ENCODE measurements around the gene SDE2. TPM values are rescaled to one million over a fixed set of nuclear protein-coding genes. Genes with fewer than 3 reads are reported as not detected.
"Not testable (repeated sequence)": the region's sequence is repeated elsewhere in the genome, so short reads cannot be mapped to it uniquely, and the experiment has no call there.

The SDE2 gene
- total RNA-seq, 1 donor from 2014 or later, result 22.3 TPM

DNA sequence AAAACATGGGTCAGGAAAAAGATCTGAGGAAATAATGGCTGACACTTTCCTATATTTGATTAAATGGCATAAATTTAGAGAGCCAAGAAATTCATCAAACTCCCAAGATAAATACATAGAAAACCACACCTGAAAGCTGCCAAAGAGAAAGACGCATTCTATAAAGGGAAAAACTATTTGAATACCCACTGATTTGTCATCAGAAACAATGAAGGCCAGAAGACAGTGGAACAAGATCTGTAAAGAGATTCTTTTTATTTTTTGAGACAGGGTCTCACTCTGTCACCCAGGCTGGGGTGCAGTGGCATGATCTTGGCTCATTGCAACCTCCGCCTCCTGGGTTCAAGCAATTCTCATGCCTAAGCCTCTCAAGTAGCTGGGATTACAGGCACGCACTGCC lies 17.4 kb downstream of the SDE2 start:
- peaks cover 4% of the 10 kb centered on the region for H3K4me1 Mint-ChIP-seq (ENCODE audit: low read depth)
- H3K36me3 Mint-ChIP-seq (ENCODE audit: low read depth), result peaks cover 73% of the 10 kb centered on the region
- no peak overlapping the region for H3K27ac Mint-ChIP-seq
- no peaks in the 10 kb centered on the region for H3K27me3 Mint-ChIP-seq (ENCODE audit: low read depth)
- no peak overlapping the region for H3K4me3 Mint-ChIP-seq (ENCODE audit: low read depth)
- DNase-seq (ENCODE audit: low spot score), result no peak
- intact Hi-C loops (cut with micrococcal nuclease), result no loop called here
- peaks cover 8% of the 10 kb centered on the region for H3K9me3 Mint-ChIP-seq

DNA sequence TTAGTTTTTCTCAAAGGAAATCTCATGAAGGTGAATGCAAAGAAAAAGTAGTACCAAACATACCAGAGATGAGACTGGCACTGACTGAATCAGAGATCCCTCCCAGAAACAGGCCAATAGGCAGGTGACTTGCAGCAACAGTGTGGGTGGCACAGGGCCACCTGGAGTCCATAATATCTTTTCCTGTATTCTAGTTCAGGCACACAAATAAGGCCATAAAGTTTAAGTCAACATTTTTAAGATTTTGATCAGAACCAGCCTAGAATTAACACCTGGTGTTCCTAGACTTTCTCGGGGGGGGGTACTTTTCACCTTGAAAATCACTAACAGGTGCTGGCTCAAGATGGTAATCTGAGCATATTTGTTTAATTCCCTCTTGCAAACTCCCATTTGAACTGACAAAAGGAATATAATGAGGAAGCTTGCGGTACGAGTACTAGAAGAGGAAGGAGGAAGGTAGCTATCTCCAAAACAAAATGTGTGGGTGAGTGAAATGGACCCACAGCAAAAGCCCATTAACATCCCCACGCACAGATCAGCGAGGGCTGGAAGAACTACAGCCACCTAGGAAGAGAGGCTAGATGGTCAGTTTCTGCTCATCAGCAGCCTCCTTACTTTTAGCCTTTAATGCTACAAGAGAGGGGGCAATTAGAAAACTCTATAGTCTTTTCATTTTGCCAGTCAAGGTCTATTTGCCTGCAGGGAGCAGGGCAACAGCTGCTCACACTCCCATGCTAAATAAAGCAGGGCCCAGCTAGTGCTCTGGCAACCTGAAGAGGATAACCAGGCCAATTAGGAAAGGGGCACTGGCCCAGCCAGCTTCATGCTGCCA lies 18.9 kb downstream of the SDE2 start:
- Mint-ChIP-seq H3K9me3 (peaks cover 8% of the 10 kb centered on the region), H3K27me3 (ENCODE audit: low read depth) (no peaks in the 10 kb centered on the region), H3K27ac (no peak overlapping the region), H3K36me3 (ENCODE audit: low read depth) (peaks cover 60% of the 10 kb centered on the region), H3K4me1 (ENCODE audit: low read depth) (peaks cover 6% of the 10 kb centered on the region), H3K4me3 (ENCODE audit: low read depth) (no peak overlapping the region)
- no peak for DNase-seq (ENCODE audit: low spot score)
- intact Hi-C loops (cut with micrococcal nuclease), result no loop called here

DNA sequence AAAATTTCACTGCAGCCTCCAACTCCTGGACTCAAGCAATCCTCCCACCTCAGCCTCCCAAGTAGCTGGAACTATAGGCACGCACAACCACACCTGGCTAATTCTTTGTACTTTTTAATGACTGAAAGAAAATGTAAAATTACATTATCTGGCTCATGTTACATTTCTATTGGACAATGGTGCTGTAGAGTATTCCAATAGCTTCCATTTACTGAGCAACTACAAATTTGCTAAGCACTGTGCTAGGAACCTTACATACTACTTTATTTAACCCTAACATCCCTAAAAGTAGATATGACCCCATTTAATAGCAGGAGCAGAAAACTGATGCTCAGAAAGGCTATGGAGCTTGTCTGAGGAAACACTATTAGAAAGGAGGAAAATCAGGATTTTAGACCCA lies 19.7 kb downstream of the SDE2 start:
- H3K4me3 Mint-ChIP-seq (ENCODE audit: low read depth), result no peak overlapping the region
- peaks cover 6% of the 10 kb centered on the region for H3K4me1 Mint-ChIP-seq (ENCODE audit: low read depth)
- intact Hi-C loops (cut with micrococcal nuclease), result loop anchor here (5.0 kb wide), 2 partner anchors 202 to 662 kb away; partner anchors contain the start of gene SRP9
- no peak for DNase-seq (ENCODE audit: low spot score)
- H3K27ac Mint-ChIP-seq, result no peak overlapping the region
- H3K27me3 Mint-ChIP-seq (ENCODE audit: low read depth), result no peaks in the 10 kb centered on the region
- peaks cover 55% of the 10 kb centered on the region for H3K36me3 Mint-ChIP-seq (ENCODE audit: low read depth)
- peaks cover 8% of the 10 kb centered on the region for H3K9me3 Mint-ChIP-seq

DNA sequence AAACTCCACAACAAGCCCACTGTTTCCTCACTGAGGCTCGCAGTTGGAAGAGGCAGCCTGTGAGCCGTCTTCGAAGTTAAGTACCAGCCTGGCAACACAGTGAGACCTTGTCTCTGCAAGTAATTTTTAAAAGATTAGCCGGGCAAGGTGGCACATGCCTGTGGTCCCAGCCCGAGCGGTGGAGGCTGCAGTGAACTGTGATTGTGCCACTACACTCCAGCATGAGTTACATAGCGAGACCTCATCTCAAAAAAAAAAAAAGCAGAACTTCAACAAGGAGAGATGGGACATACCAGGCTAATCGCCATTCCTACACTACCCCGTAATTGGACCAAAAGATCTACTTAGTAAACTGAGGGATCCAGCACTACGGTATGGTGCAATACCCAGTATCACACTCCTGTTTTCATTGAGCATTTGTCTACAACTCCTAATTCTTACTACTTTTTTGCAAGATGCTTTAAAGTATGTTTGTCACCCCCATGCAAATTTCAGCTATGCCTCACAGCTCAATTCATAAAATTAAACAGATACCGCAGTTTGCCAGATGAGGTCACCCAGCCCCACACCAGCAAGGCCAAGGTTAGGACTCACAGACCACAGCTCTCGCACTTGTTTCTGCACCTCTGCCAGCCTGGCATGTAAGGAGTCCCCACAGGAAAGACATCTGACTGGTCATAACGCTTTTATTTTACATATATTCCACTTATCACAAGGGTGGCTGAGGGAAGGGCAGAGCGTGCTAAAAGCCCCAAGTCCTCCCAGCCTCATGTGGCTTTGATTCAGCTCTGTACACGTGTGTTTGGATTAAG lies 21.0 kb downstream of the SDE2 start:
- peaks cover 8% of the 10 kb centered on the region for H3K9me3 Mint-ChIP-seq
- H3K4me1 Mint-ChIP-seq (ENCODE audit: low read depth), result peaks cover 4% of the 10 kb centered on the region
- no peak overlapping the region for H3K4me3 Mint-ChIP-seq (ENCODE audit: low read depth)
- peaks cover 47% of the 10 kb centered on the region for H3K36me3 Mint-ChIP-seq (ENCODE audit: low read depth)
- intact Hi-C loops (cut with micrococcal nuclease), result loop anchor here (5.0 kb wide), 2 partner anchors 201 to 661 kb away; partner anchors contain the start of gene SRP9
- no peak for DNase-seq (ENCODE audit: low spot score)
- H3K27me3 Mint-ChIP-seq (ENCODE audit: low read depth), result no peaks in the 10 kb centered on the region
- H3K27ac Mint-ChIP-seq, result no peak overlapping the region

DNA sequence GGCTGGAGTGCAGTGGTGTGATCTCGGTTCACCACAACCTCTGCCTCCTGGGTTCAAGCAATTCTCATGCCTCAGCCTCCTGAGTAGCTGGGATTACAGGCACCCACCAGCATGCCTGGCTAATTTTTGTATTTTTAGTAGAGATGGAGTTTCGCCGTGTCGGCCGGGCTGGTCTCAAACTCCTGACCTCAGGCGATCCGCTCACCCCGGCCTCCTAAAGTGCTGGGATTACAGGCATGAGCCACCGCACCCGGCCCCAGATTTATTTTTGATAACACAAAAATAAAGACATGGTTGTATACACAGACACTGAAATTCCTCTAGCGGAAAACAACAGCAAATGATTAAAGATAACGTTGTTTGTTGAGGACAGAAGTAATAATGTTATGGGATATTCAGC lies 24.0 kb downstream of the SDE2 start:
- not testable (repeated sequence) for H3K9me3 Mint-ChIP-seq; H3K27me3 Mint-ChIP-seq (ENCODE audit: low read depth); DNase-seq (ENCODE audit: low spot score); H3K4me3 Mint-ChIP-seq (ENCODE audit: low read depth); H3K27ac Mint-ChIP-seq; H3K4me1 Mint-ChIP-seq (ENCODE audit: low read depth)
- intact Hi-C loops (cut with micrococcal nuclease), result loop anchor here (5.0 kb wide), 2 partner anchors 198 to 658 kb away; partner anchors contain the start of gene SRP9
- peaks cover 19% of the 10 kb centered on the region for H3K36me3 Mint-ChIP-seq (ENCODE audit: low read depth)

DNA sequence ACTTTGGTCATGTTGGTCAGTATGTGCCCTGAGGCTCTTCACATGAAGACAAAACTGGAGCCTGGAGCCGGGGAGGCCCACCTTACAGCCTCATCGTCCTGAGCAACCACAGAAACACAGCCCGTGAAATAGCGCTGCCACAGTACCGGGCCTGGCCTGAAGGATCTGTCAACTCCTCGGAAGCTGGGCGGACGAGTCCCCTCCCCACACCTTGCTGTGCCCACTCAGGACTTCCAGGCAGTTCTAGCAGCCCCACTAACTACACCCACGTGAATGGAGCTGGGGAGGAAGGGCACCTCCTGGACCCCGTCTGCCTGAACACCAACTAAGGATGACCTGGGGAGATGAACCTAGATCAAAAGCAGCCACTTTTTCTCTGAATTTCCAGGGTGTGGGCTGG lies 24.7 kb downstream of the SDE2 start:
- Mint-ChIP-seq H3K27ac (no peak overlapping the region), H3K36me3 (ENCODE audit: low read depth) (peaks cover 12% of the 10 kb centered on the region), H3K27me3 (ENCODE audit: low read depth) (no peaks in the 10 kb centered on the region), H3K9me3 (no peaks in the 10 kb centered on the region), H3K4me3 (ENCODE audit: low read depth) (no peak overlapping the region), H3K4me1 (ENCODE audit: low read depth) (peaks cover 4% of the 10 kb centered on the region)
- intact Hi-C loops (cut with micrococcal nuclease), result loop anchor here (5.0 kb wide), 1 partner anchor 422 kb away; no protein-coding TSS in a partner anchor
- DNase-seq (ENCODE audit: low spot score), result no peak

DNA sequence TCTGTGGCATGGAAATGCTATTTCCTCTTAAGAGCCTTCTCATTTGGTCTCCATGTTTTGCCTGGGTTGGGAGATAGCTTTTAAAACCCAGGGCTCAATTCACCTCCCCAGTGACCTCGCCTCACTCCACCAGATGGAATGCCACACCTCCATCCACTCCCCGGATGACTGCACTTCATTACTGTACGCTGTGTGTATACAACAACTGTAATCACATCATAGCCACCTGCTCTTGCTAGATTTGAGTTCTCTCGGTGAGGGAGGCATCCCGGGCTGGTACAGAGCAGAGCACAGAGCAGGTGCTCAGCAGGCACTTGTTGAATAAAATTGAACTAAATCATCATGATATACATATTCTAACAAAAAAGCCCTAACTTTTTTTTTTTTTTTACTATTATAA lies 26.0 kb downstream of the SDE2 start:
- H3K27ac Mint-ChIP-seq, result no peak overlapping the region
- no peaks in the 10 kb centered on the region for H3K27me3 Mint-ChIP-seq (ENCODE audit: low read depth)
- no peak overlapping the region for H3K4me3 Mint-ChIP-seq (ENCODE audit: low read depth)
- H3K9me3 Mint-ChIP-seq, result no peaks in the 10 kb centered on the region
- intact Hi-C loops (cut with micrococcal nuclease), result loop anchor here (5.0 kb wide), 1 partner anchor 421 kb away; no protein-coding TSS in a partner anchor
- peaks cover 4% of the 10 kb centered on the region for H3K4me1 Mint-ChIP-seq (ENCODE audit: low read depth)
- no peak for DNase-seq (ENCODE audit: low spot score)
- peaks cover 5% of the 10 kb centered on the region for H3K36me3 Mint-ChIP-seq (ENCODE audit: low read depth)

DNA sequence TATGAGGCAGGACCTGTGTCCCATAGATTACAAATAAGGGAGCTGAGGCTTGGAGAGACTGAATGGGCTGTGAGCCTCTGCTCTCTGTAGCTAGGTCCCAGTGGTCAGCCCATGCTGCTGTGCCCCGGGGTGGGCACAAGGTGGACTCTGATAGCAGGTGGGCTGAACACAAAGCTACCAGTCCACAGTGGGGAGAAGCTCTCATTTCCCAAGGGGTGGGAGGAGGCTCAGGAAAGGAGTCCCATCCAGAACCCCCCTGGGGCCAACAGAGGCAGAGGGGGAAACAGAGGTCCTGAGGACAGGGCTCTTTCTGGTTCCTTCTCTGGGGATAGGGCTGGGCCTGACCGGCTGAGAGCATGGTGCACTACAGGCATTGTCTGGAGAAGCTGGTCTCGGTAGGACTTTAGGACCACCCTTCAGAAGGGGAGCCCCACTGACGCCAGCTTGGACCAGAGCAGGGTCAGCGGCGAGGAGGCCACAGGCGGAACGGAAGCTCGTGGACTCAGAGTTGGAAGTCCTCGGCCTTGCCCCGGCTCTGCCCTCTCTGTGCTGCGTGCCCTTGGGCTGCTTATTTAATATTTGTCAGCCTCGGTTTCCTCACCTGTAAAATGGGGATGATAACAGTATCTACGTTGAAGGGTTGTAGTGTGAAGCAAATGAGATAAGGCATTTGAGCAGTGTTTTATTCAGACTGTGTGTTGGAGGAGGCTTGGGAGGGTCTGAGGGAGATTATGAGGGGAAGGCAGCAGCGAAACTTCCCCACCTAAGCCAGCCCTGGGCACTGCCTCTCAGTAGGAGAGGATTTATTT lies 26.6 kb downstream of the SDE2 start:
- Mint-ChIP-seq H3K9me3 (no peaks in the 10 kb centered on the region), H3K27me3 (ENCODE audit: low read depth) (no peaks in the 10 kb centered on the region), H3K4me3 (ENCODE audit: low read depth) (no peak overlapping the region), H3K27ac (no peak overlapping the region), H3K36me3 (ENCODE audit: low read depth) (peaks cover 4% of the 10 kb centered on the region), H3K4me1 (ENCODE audit: low read depth) (peaks cover 4% of the 10 kb centered on the region)
- no peak for DNase-seq (ENCODE audit: low spot score)
- intact Hi-C loops (cut with micrococcal nuclease), result loop anchor here (5.0 kb wide), 1 partner anchor 420 kb away; no protein-coding TSS in a partner anchor

DNA sequence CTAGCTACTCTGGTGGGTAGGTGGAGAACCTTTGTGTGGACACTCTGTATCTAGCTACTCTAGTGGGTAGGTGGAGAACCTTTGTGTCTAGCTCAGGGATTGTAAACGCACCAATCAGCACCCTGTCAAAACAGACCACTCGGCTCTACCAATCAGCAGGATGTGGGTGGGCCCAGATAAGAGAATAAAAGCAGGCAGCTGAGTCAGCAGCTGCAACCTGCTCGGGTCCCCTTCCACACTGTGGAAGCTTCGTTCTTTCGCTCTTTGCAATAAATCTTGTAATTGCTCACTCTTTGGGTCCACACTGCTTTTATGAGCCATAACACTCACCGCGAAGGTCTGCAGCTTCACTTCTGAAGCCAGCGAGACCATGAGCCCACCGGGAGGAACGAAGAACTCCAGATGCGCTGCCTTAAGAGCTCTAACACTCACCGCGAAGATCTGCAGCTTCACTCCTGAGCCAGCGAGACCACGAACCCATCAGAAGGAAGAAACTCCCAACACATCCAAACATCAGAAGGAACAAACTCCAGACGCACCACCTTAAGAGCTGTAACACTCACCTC lies 28.5 kb downstream of the SDE2 start:
- not testable (repeated sequence) for H3K27ac Mint-ChIP-seq; H3K27me3 Mint-ChIP-seq (ENCODE audit: low read depth); H3K4me1 Mint-ChIP-seq (ENCODE audit: low read depth); H3K9me3 Mint-ChIP-seq; H3K36me3 Mint-ChIP-seq (ENCODE audit: low read depth); H3K4me3 Mint-ChIP-seq (ENCODE audit: low read depth); DNase-seq (ENCODE audit: low spot score)
- intact Hi-C loops (cut with micrococcal nuclease), result loop anchor here (5.0 kb wide), 1 partner anchor 418 kb away; no protein-coding TSS in a partner anchor

DNA sequence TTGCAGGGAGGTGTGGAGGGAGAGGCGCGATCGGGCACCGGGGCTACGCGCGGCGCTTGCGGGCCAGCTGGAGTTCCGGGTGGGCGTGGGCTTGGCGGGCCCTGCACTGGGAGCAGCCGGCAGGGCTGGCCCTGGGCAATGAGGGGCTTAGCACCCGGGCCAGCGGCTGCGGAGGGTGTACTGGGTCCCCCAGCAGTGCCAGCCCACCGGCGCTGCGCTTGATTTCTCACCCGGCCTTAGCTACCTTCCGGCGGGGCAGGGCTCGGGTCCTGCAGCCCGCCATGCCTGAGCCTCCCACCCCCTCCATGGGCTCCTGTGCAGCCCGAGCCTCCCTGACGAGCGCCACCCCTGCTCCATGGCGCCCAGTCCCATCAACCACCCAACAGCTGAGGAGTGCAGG lies 29.4 kb downstream of the SDE2 start:
- not testable (repeated sequence) for H3K27me3 Mint-ChIP-seq (ENCODE audit: low read depth); DNase-seq (ENCODE audit: low spot score); H3K9me3 Mint-ChIP-seq; H3K36me3 Mint-ChIP-seq (ENCODE audit: low read depth); H3K4me3 Mint-ChIP-seq (ENCODE audit: low read depth); H3K27ac Mint-ChIP-seq; H3K4me1 Mint-ChIP-seq (ENCODE audit: low read depth)
- intact Hi-C loops (cut with micrococcal nuclease), result loop anchor here (5.0 kb wide), 1 partner anchor 417 kb away; no protein-coding TSS in a partner anchor

DNA sequence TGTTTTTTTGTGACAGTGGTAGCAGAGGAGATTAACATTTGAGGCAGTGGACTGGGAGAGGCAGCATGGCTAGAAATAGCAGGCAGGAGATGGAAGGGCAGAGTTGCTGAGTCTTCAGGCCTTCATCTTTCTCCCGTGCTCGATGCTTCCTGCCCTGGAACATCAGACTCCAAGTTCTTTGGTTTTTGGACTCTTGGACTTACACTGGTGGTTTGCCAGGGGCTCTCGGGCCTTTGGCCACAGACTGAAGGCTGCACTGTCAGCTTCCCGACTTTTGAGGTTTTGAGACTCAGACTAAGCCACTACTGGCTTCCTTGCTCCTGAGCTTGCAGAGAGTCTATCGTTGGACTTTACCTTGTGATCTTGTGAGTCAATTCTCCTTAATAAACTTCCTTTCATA lies 33.9 kb downstream of the SDE2 start:
- intact Hi-C loops (cut with micrococcal nuclease), result no loop called here
- peaks cover 10% of the 10 kb centered on the region for H3K27me3 Mint-ChIP-seq (ENCODE audit: low read depth)
- H3K4me3 Mint-ChIP-seq (ENCODE audit: low read depth), result no peak overlapping the region
- DNase-seq (ENCODE audit: low spot score), result no peak
- H3K9me3 Mint-ChIP-seq, result no peaks in the 10 kb centered on the region
- no peak overlapping the region for H3K27ac Mint-ChIP-seq
- H3K36me3 Mint-ChIP-seq (ENCODE audit: low read depth), result no peaks in the 10 kb centered on the region
- H3K4me1 Mint-ChIP-seq (ENCODE audit: low read depth), result peaks cover 2% of the 10 kb centered on the region
